Measurements from ENCODE around the gene GATAD2B.

The GATAD2B gene

GRCh38 chr1:153951183-153951582 is 28.4 kb upstream of the GATAD2B start:
- no peak for DNase-seq (ENCODE audit: low spot score)

DNA sequence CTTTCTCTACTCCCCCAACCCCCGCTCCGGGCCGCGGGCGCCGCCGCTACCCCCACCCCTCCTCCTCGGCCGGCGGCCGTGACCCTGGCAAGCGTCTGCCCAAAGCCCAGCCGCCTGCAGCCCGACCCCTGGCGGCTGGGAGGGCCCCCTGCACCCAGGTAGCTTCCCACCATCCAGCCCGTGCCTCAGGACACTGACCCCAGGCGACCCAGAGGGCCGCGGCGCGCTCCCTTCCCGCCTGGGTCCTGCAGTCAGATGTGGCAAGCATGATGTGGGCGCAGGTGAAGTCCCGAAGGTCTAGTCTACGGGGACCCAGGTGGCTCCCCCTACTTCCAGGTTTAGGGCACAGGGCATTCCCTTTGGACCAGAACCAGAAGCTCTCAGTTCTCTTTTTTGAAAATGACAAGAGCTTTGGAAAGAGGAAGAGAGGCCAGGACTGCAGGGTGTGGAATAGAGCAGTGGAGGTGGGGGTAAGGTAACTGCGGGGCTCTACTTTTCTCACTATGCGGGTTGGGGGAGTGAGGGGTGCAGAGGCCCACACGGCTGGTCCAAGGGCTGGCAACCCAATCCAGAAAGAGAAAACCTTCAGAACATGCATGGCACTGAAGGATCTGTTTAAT is 24.0 kb upstream of the GATAD2B start, which contains the start of gene DENND4B:
Gene DENND4B (minus strand): TSS at position 97 of the 620 bp plus-strand sequence. CDS start 2,344 bp downstream, outside the sequence.
- DNase-seq (ENCODE audit: low spot score) = peak; percentile 85

DNA sequence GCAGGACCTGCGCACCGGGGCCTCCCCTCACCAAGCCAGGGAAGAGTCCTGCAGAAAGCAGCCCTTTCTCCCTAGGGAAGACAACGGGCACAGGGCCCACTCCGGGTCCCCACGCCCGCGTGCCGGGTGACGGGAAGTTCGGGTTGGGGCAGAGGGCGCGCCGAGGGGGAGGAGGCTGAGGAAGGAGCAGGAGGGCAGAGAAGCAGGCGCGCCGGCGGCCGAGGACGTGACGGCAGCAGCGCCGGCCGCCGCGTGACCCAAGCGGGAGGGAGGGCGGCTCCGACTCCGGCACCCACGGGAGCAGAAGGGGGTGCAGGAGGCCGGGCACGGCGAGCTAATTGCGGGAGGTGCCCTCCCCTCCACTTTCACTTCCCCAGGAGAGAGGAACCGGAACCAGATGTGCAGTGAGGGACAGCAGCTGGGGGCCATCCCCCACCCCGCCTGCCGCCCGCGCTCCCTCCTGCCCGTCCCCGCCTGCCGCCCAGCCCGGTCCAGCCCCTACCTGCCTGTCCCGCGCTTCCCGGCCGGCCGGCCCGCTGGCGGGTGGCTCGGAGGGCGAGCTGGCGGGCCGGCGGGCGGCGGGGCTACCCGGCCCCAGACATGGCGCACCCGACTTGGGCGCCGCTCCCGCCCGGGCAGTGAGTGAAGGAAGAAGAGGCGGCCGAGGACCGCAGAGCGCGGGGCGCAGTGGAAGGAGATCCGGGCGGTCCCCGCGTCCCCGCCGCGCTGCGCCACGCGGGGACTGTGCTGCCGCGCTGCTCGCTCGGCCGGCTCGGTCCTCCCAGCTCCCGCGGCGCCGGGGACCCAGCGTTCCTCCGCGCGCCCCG is 23.2 kb upstream of the GATAD2B start:
- DNase-seq (ENCODE audit: low spot score) = peak; percentile 84

- DNase-seq (ENCODE audit: low spot score) = peak; percentile 40
These were observed 22.5 kb upstream of the GATAD2B start for GRCh38 chr1:153945131-153945794.

DNA sequence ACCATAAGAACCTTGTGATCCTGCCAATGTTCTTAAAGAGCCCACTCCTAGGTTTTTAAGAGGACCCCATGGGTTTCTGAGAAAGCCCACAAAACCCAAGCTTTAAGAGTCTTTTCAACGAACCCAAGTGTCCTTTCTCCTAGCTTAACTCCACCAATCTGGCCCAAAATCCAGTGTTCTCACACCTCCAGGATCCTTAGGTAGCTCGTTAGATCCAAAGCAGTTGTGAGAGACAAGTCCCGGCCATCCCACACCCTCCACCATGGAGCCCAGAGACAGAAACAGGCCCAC is 22.0 kb upstream of the GATAD2B start:
- DNase-seq (ENCODE audit: low spot score) = no peak

DNA sequence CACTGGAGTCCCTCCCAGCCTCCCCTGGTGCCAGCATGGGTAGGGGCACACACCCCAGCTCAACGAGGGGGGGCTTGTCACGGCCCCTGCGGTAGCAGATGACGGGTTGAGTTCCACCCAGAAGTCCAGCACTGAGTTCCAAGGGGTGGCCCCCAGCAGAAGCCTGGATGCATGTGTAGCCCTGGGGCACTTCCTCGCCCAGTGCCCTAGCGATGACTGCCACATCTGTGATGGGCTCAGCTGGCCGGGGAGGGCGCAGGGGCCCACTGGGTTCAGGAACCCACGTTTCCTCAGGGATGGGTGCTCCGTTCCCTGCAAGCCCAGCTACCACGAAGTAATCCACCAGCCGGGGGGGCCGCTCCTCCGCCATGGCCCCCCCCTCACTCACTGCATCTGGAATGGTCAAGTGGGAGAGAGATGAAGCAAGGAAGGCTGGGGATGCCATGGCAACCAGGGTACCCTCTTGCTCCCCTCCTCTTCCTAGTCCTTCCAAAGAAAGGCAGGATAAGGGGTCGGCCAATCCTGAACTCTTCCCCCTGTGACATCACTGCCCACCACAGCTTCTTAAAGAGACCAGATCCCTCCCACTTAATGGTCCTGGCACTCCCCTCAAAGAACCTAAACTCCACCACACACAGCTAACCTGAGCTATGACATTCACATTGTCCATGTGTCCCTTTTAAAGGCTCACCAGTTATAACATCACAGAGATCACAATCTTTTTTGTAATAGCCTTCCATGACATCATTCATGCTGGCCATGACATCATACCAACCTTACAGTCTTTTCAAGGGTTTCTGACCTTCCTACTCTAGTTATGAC is 21.4 kb upstream of the GATAD2B start:
- DNase-seq (ENCODE audit: low spot score) = no peak

- DNase-seq (ENCODE audit: low spot score) = no peak
These were observed 20.2 kb upstream of the GATAD2B start for GRCh38 chr1:153942766-153943549.

GRCh38 chr1:153941826-153942725 is 19.3 kb upstream of the GATAD2B start:
- DNase-seq (ENCODE audit: low spot score) = no peak

DNA sequence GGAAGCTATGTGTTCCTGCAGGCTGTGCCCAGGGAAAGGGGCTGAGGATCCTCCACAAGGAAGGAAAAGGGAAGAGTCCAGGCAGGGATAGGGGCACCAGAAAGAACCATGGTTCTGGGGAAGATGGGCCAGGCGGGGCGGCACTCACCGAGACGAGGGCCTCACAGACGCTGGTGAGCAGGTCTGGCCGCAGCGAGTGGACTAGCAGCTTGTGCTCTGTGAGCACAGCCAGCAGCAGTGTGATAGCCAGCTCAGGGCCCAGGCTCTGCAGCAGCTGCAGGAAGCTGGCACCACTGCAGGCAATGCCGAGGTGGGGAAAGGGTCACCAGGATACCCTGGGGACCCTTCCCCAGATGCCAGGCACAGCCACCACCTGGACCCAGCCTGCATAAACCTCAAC is 18.0 kb upstream of the GATAD2B start:
- no peak for DNase-seq (ENCODE audit: low spot score)

GRCh38 chr1:153939476-153939875 is 16.7 kb upstream of the GATAD2B start:
- DNase-seq (ENCODE audit: low spot score) = no peak

GRCh38 chr1:153938996-153939395 is 16.2 kb upstream of the GATAD2B start:
- DNase-seq (ENCODE audit: low spot score) = no peak

DNA sequence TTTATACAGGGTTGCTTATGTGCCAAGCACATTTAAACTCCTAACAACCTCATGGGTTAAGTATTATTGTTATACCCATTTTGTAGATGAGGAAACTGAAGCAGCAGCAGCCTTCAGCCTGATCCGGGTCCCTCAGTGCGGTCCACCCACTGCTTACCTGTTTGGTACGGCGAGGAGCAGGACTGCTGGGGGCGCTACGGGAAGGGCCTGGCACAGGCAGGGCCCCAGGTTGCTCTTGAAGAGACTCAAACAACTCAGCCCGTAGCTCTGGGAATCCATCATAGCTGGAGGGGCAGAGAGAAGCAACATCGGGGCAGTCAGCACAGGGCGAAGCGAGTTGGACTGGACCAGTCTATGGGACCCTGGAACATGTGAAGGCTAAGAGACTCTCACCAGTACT is 14.6 kb upstream of the GATAD2B start:
- no peak for DNase-seq (ENCODE audit: low spot score)

- no peak for DNase-seq (ENCODE audit: low spot score)
These were observed 13.4 kb upstream of the GATAD2B start for GRCh38 chr1:153936011-153936802.

DNA sequence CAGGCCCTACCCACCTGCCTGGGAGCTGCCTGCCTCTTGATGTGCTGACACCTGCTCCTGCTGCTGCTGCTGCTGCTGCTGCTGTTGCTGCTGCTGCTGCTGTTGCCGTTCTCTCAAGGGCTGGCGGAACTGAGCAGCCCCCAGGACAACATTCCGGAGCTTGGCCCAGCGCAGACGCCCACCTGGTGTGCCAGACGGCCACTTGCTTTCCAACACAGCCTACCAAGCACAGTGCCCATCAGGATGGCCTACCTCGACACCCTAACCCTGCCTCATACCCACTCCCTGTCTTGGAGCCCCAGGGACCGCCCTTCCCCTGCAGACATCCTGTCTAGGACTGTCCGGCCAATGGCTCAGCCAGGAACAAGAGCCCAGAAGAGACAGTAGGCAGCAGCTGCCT is 12.0 kb upstream of the GATAD2B start:
- DNase-seq (ENCODE audit: low spot score) = no peak

DNA sequence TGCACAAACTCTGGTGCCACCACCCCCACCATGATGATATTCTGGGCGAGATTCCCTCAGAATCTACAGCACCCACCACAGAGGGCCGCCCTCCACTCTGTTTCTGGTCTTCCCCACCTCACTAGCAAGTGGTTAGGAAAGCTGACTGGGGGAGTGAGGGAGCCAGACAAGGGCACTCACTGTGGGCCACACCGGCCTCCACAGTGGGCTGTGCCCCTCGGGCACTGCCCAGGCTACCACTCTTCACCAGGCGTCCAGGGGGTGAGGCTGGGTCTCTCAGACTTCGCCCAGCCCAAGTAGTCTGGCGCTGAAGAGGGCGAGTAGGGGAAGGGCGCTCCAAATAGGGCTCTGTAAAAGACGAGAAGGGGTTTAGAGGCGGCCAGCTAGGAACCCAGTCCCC is 11.2 kb upstream of the GATAD2B start:
- no peak for DNase-seq (ENCODE audit: low spot score)

GRCh38 chr1:153933430-153933829 is 10.7 kb upstream of the GATAD2B start:
- no peak for DNase-seq (ENCODE audit: low spot score)

DNA sequence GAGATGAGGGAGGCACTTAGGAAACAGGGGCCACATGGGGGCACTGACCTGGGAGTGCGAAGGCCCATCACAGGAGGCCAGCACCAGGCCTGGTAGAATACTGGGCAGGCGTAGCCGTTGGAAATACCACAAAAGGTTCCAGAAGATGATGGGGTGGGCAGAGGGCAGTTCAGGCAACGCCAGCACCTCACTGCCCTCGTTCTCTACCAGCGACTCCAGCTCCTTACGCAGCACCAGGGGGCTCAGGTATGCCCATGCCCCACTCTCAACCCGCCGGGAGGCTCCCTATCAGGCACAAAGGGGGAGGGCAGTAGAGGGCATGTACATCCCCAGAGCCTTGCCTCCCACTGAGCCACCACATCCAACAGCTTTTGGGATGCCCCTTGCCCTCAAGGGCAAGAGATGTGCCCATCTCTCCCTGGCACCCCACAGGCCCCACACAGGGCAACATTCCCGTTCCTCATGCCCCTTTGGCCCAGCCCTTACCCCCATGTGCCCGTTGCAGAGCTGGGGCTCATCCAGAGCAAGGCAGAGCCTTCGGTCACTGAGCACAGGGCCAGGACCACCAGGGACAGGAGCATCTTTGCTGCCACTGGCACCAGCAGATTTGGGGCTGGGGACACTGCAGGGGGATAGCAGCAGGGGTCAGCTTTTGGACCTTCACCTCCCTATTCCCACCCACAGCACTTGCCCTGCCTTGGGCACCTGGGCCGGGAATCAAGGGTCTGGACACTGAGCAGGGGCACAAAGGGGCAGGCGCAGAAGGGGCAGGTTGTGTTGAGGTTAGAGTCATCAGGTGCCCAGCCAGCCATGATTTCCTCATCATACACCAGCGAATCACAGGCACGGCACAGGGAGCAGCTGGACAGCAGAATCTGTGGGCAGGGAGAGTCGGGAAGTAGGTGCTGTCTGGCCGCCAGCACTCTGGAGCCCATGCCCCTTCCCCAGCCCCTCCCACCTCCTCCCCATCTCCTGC is 9.7 kb upstream of the GATAD2B start:
- DNase-seq (ENCODE audit: low spot score) = no peak
